Lower lobe of right lung (tissue), 2 donors: Measurements from ENCODE around the gene ATP8B3. TPM values are rescaled to one million over a fixed set of nuclear protein-coding genes. Genes with fewer than 3 reads are reported as not detected.
A peak's percentile ranks its signal among the peaks of the same experiment; 100 is the strongest.

ENCODE experiments used
- ATAC-seq, 2 donors: fragments of 200-7000 bp; cut with Tn5 transposase; one replicate each; pipeline ENCODE4 v1.9.1; 2020 to 2022; ENCODE audit warnings: mild to moderate bottlenecking in 2 of 2, moderate library complexity in 2 of 2
- DNase-seq: peaks from one replicate; pipeline ENCODE4 v3.0.0-alpha.2; 2020
- H3K27ac ChIP-seq: fragments of 200-600 bp; one replicate; pipeline ENCODE4 v1.8.0; 2022
- H3K27me3 ChIP-seq: fragments of 200-600 bp; one replicate; pipeline ENCODE4 v1.8.0; 2022; ENCODE audit warnings: low read depth
- H3K36me3 ChIP-seq: fragments of 200-600 bp; one replicate; pipeline ENCODE4 v1.8.0; 2022; ENCODE audit warnings: mild to moderate bottlenecking
- H3K4me1 ChIP-seq: fragments of 200-600 bp; one replicate; pipeline ENCODE4 v1.8.0; 2022
- H3K4me3 ChIP-seq: fragments of 200-600 bp; one replicate; pipeline ENCODE4 v1.8.0; 2022; ENCODE audit warnings: mild to moderate bottlenecking
- H3K9me3 ChIP-seq: fragments of 200-600 bp; one replicate; pipeline ENCODE4 v1.8.0; 2022
- CTCF ChIP-seq: fragments of 200-600 bp; IDR thresholded peaks from one replicate; pipeline ENCODE4 v1.8.0; 2022; ENCODE audit warnings: antibody characterized with exemption, mild to moderate bottlenecking
- intact Hi-C: fragments of 100-400 bp; cut with DNase I; formaldehyde crosslinking; loops from one replicate; pipeline ENCODE4 v1.11.0; 2022
- total RNA-seq: library from RNA; stranded (reverse); fragmentation: NEBNext Ultra II Directional; extraction: Animal tissue kit (Norgen Biotek cat#: 25700); gene quantifications from one replicate; pipeline ENCODE4 v1.2.1, GENCODE V29; 2021
- donor health status: DM: no; HTN: yes; CAD: no; lungs with severe emphysema.

ATP8B3 gene
- total RNA-seq, 1 donor from 2014 or later: 2.1 TPM

GRCh38 chr19:1852581-1853128 is 40.6 kb upstream of the ATP8B3 start:
- intact Hi-C loops: no loop called here
- H3K27ac ChIP-seq: peak overlapping the region; percentile 3
- no peaks in the 10 kb centered on the region for H3K36me3 ChIP-seq
- ATAC-seq: no peak
- DNase-seq: no peak
- H3K4me1 ChIP-seq: peaks cover 57% of the 10 kb centered on the region
- no peaks in the 10 kb centered on the region for H3K27me3 ChIP-seq
- no peak overlapping the region for H3K4me3 ChIP-seq
- TF ChIP-seq CTCF: no peak
- H3K9me3 ChIP-seq: no peaks in the 10 kb centered on the region

- Histone ChIP-seq H3K9me3 (no peaks in the 10 kb centered on the region), H3K36me3 (no peaks in the 10 kb centered on the region), H3K4me3 (no peak overlapping the region), H3K4me1 (peaks cover 57% of the 10 kb centered on the region), H3K27ac (no peak overlapping the region), H3K27me3 (no peaks in the 10 kb centered on the region)
- intact Hi-C loops: no loop called here
- ATAC-seq: no peak
- TF ChIP-seq CTCF: no peak
- DNase-seq: no peak
Measured at GRCh38 chr19:1851654-1852580, 39.8 kb upstream of the ATP8B3 start.

- Histone ChIP-seq H3K27me3 (no peaks in the 10 kb centered on the region), H3K36me3 (no peaks in the 10 kb centered on the region), H3K4me3 (no peak overlapping the region), H3K4me1 (peaks cover 57% of the 10 kb centered on the region), H3K9me3 (no peaks in the 10 kb centered on the region), H3K27ac (no peak overlapping the region)
- intact Hi-C loops: no loop called here
- ATAC-seq (no peak), DNase-seq (no peak)
- no peak for TF ChIP-seq CTCF
Measured at GRCh38 chr19:1850809-1851653, 39.0 kb upstream of the ATP8B3 start.

GRCh38 chr19:1849886-1850398 is 37.9 kb upstream of the ATP8B3 start:
- H3K36me3 ChIP-seq: peaks cover 4% of the 10 kb centered on the region
- ATAC-seq (no peak), DNase-seq (no peak)
- H3K27me3 ChIP-seq: no peaks in the 10 kb centered on the region
- peaks cover 57% of the 10 kb centered on the region for H3K4me1 ChIP-seq
- H3K9me3 ChIP-seq: no peaks in the 10 kb centered on the region
- no peak overlapping the region for H3K4me3 ChIP-seq
- H3K27ac ChIP-seq: no peak overlapping the region
- no peak for TF ChIP-seq CTCF
- intact Hi-C loops: no loop called here

GRCh38 chr19:1849132-1849474 is 37.0 kb upstream of the ATP8B3 start:
- intact Hi-C loops: no loop called here
- Histone ChIP-seq H3K27ac (peak overlapping the region; percentile 99), H3K36me3 (peaks cover 7% of the 10 kb centered on the region), H3K27me3 (no peaks in the 10 kb centered on the region), H3K4me3 (no peak overlapping the region), H3K9me3 (no peaks in the 10 kb centered on the region), H3K4me1 (peaks cover 57% of the 10 kb centered on the region)
- DNase-seq (no peak), ATAC-seq (no peak)
- no peak for TF ChIP-seq CTCF
